GM23338 (cell line): ENCODE measurements around the gene TRAF4. TPM values are rescaled to one million over a fixed set of nuclear protein-coding genes. Genes with fewer than 3 reads are reported as not detected.

Source experiments
- ATAC-seq: fragments of 200-7000 bp; cut with Tn5 transposase; 3 replicates; pipeline ENCODE4 v1.9.1; 2020
- DNase-seq: peaks from one replicate; pipeline ENCODE4 v3.0.0-alpha.2; 2015; ENCODE audit warnings: low spot score
- H2AFZ ChIP-seq: fragments of 200-600 bp; sonication (generic); 2 replicates; pipeline ENCODE4 v1.8.0; 2016; ENCODE audit warnings: antibody characterized with exemption, mild to moderate bottlenecking, moderate library complexity
- H3F3A ChIP-seq: fragments of 200-600 bp; sonication (generic); replicated peaks from 2 replicates; pipeline ENCODE4 v1.8.0; 2017; ENCODE audit warnings: antibody characterized with exemption, mixed run types, low read depth
- H3K27ac ChIP-seq: fragments of 200-600 bp; sonication (generic); 2 replicates; pipeline ENCODE4 v1.6.1; 2016; ENCODE audit warnings: low read depth
- H3K27me3 ChIP-seq: fragments of 200-600 bp; sonication (generic); 2 replicates; pipeline ENCODE4 v1.8.0; 2016; ENCODE audit warnings: mild to moderate bottlenecking, mixed run types, moderate library complexity; ENCODE audit not compliant: insufficient read depth
- H3K36me3 ChIP-seq: fragments of 200-600 bp; sonication (generic); 2 replicates; pipeline ENCODE4 v1.8.0; 2016; ENCODE audit warnings: mild to moderate bottlenecking; ENCODE audit not compliant: insufficient read depth
- H3K4me1 ChIP-seq: fragments of 200-600 bp; sonication (generic); 2 replicates; pipeline ENCODE4 v1.8.0; 2016; ENCODE audit warnings: mild to moderate bottlenecking, moderate library complexity; ENCODE audit not compliant: insufficient read depth
- H3K4me2 ChIP-seq: fragments of 200-600 bp; sonication (generic); 2 replicates; pipeline ENCODE4 v1.7.1; 2017; ENCODE audit warnings: mixed run types
- H3K4me3 ChIP-seq: fragments of 200-600 bp; sonication (generic); 2 replicates; pipeline ENCODE4 v1.6.1; 2016; ENCODE audit warnings: mixed run types
- H3K79me2 ChIP-seq: fragments of 200-600 bp; sonication (generic); replicated peaks from 2 replicates; pipeline ENCODE4 v1.8.0; 2017; ENCODE audit warnings: mild to moderate bottlenecking; ENCODE audit not compliant: insufficient read depth
- H3K9me2 ChIP-seq: fragments of 200-600 bp; sonication (generic); 2 replicates; pipeline ENCODE4 v1.8.0; 2017; ENCODE audit not compliant: insufficient read depth
- H4K20me1 ChIP-seq: fragments of 200-600 bp; sonication (generic); replicated peaks from 2 replicates; pipeline ENCODE4 v1.8.0; 2017; ENCODE audit warnings: mild to moderate bottlenecking; ENCODE audit not compliant: insufficient read depth
- H3K27ac Mint-ChIP-seq: 2 replicates; pipeline ENCODE4 v1.8.0; 2020; ENCODE audit warnings: inconsistent platforms, mild to moderate bottlenecking, moderate library complexity, mixed read lengths
- H3K27me3 Mint-ChIP-seq: 3 replicates; pipeline ENCODE4 v1.8.0; 2022; ENCODE audit warnings: low read depth, mild to moderate bottlenecking, moderate library complexity, mixed read lengths, inconsistent platforms; ENCODE audit not compliant: insufficient read depth, poor library complexity
- H3K36me3 Mint-ChIP-seq: 3 replicates; pipeline ENCODE4 v1.8.0; 2021; ENCODE audit warnings: low read depth, mild to moderate bottlenecking, inconsistent platforms, moderate library complexity, mixed read lengths
- H3K4me1 Mint-ChIP-seq: 3 replicates; pipeline ENCODE4 v1.8.0; 2020; ENCODE audit warnings: mild to moderate bottlenecking, inconsistent platforms, mixed read lengths
- H3K4me3 Mint-ChIP-seq: 3 replicates; pipeline ENCODE4 v1.8.0; 2021; ENCODE audit warnings: moderate library complexity, mild to moderate bottlenecking, inconsistent platforms, mixed read lengths
- H3K9me3 Mint-ChIP-seq: 3 replicates; pipeline ENCODE4 v1.8.0; 2020; ENCODE audit warnings: moderate library complexity, mild to moderate bottlenecking, inconsistent platforms, mixed read lengths
- CREB1 ChIP-seq: fragments of 250-450 bp; sonication (Bioruptor Pico); IDR thresholded peaks from 2 replicates; pipeline ENCODE4 v1.5.0; 2020; ENCODE audit warnings: low read depth, mild to moderate bottlenecking, moderate library complexity
- CTCF ChIP-seq, 2 experiments: fragments of 200-600 bp in 1 of 2; sonication (generic) in 1 of 2; conservative IDR thresholded peaks; 2 replicates each; pipeline versions ENCODE4 v1.5.1 to v1.6.1; 2016 to 2017; ENCODE audit warnings: antibody characterized with exemption in 2 of 2, low read depth in 2 of 2, mild to moderate bottlenecking in 2 of 2, moderate library complexity in 1 of 2
- ETS1 ChIP-seq: IDR thresholded peaks from 2 replicates; pipeline ENCODE4 v1.6.1; 2016; ENCODE audit warnings: antibody characterized with exemption
- EZH2 ChIP-seq: fragments of 200-600 bp; sonication (generic); IDR thresholded peaks from one replicate; pipeline ENCODE4 v1.8.0; 2017; ENCODE audit warnings: antibody characterized with exemption, mild to moderate bottlenecking, low read depth; ENCODE audit not compliant: unreplicated experiment
- EZH2phosphoT487 ChIP-seq: fragments of 200-600 bp; sonication (generic); IDR thresholded peaks from one replicate; pipeline ENCODE4 v1.8.1; 2018; ENCODE audit warnings: antibody characterized with exemption; ENCODE audit not compliant: unreplicated experiment
- JUNB ChIP-seq: IDR thresholded peaks from one replicate; pipeline ENCODE4 v1.6.1; 2016; ENCODE audit warnings: antibody characterized with exemption; ENCODE audit not compliant: unreplicated experiment
- NANOG ChIP-seq: IDR thresholded peaks from 2 replicates; pipeline ENCODE4 v1.6.1; 2016; ENCODE audit warnings: antibody characterized with exemption, borderline replicate concordance
- POLR2AphosphoS5 ChIP-seq: IDR thresholded peaks from 2 replicates; pipeline ENCODE4 v1.6.1; 2016; ENCODE audit warnings: antibody characterized with exemption, low read depth
- REST ChIP-seq: IDR thresholded peaks from one replicate; pipeline ENCODE4 v1.6.1; 2018; ENCODE audit warnings: antibody characterized with exemption; ENCODE audit not compliant: unreplicated experiment
- STAT1 ChIP-seq: IDR thresholded peaks from one replicate; pipeline ENCODE4 v1.6.1; 2016; ENCODE audit warnings: antibody characterized with exemption; ENCODE audit not compliant: unreplicated experiment
- ZNF114 ChIP-seq: fragments of 250-450 bp; sonication (Bioruptor Pico); IDR thresholded peaks from 2 replicates; pipeline ENCODE4 v1.5.0; 2020; ENCODE audit warnings: mild to moderate bottlenecking, moderate library complexity
- ZNF331 ChIP-seq: fragments of 250-450 bp; sonication (Bioruptor Pico); IDR thresholded peaks from 2 replicates; pipeline ENCODE4 v1.5.0; 2020; ENCODE audit warnings: low read depth, mild to moderate bottlenecking, moderate library complexity
- ZNF462 ChIP-seq: fragments of 250-450 bp; sonication (Bioruptor Pico); IDR thresholded peaks from 2 replicates; pipeline ENCODE4 v1.5.0; 2020; ENCODE audit warnings: mild to moderate bottlenecking, moderate library complexity
- polyA plus RNA-seq: library from polyadenylated mRNA; unstranded; fragments of >200 nt; fragmentation: Nextera tagmentation; extraction: Ambion mirVana; gene quantifications from 2 replicates; pipeline ENCODE4 v1.2.1, GENCODE V29; 2016
- total RNA-seq: library from RNA; depleted of rRNA; stranded (reverse); fragments of >200 nt; shearing (Covaris generic); gene quantifications from 2 replicates; pipeline ENCODE4 v1.2.3, GENCODE V29; 2014

TRAF4 gene
- total and polyA plus RNA-seq, 2 experiments from 2014 or later, result 63.5 to 152 TPM

- Histone ChIP-seq H4K20me1 (peaks cover 40% of the 10 kb centered on the region), H3K9me2 (no peaks in the 10 kb centered on the region), H3K4me2 (no peak overlapping the region), H3K79me2 (peaks cover 97% of the 10 kb centered on the region), H3K4me3 (no peak overlapping the region), H3K27me3 (no peaks in the 10 kb centered on the region), H3K4me1 (peaks cover 11% of the 10 kb centered on the region; the same call in 1 of the 2 replicates), H2AFZ (no peak overlapping the region), H3K36me3 (0 out of 2 replicates have a peak, but pooled peaks cover 4% of the 10 kb centered on the region), H3F3A (peaks cover 11% of the 10 kb centered on the region; the same call in 1 of the 2 replicates), H3K27ac (peak overlapping the region; percentile 75)
- Mint-ChIP-seq H3K36me3 (peaks cover 28% of the 10 kb centered on the region), H3K4me1 (peaks cover 20% of the 10 kb centered on the region), H3K4me3 (no peak overlapping the region), H3K9me3 (no peaks in the 10 kb centered on the region), H3K27ac (peak overlapping the region; percentile 1; the same call in 1 of the 2 replicates), H3K27me3 (no peaks in the 10 kb centered on the region)
- DNase-seq (no peak), ATAC-seq (no peak)
- no peak for TF ChIP-seq EZH2
- no peak for TF ChIP-seq CTCF (conservative IDR thresholded peaks at IDR 0.05; ENCODE audit: low read depth in 2 of 2)
- TF ChIP-seq NANOG, result no peak
- no peak for TF ChIP-seq ETS1
- TF ChIP-seq STAT1, result no peak
- no peak for TF ChIP-seq EZH2phosphoT487
- no peak for TF ChIP-seq ZNF462 (CRISPR knock-in tag)
- TF ChIP-seq CREB1, result no peak
- TF ChIP-seq ZNF331 (CRISPR knock-in tag), result no peak
- TF ChIP-seq JUNB, result no peak
- TF ChIP-seq ZNF114 (CRISPR knock-in tag), result no peak
- no peak for TF ChIP-seq POLR2AphosphoS5
- TF ChIP-seq REST, result no peak
Measured at GRCh38 chr17:28777178-28777577, 33.4 kb downstream of the TRAF4 start.
